ENCODE measurements around the gene GHRH.

The GHRH gene

GRCh38 chr20:37277253-37277593, 15.6 kb upstream of the GHRH start:
- peak overlapping the region in 1 of 2 donors; percentile 25 for H3K9ac ChIP-seq (ENCODE audit: low read depth in 1 of 2, low read length in 2 of 2)
- no peaks in the 10 kb centered on the region for H3K9me3 ChIP-seq (ENCODE audit: control insufficient read depth in 1 of 2, low read length in 2 of 2)
- no peaks in the 10 kb centered on the region for H3K27me3 ChIP-seq (ENCODE audit: control insufficient read depth in 1 of 2, insufficient read depth in 2 of 2, low read length in 2 of 2)
- no peaks in the 10 kb centered on the region for H3K36me3 ChIP-seq (ENCODE audit: control insufficient read depth in 1 of 2, insufficient read depth in 2 of 2, low read length in 2 of 2)
- peaks cover 10 to 13% of the 10 kb centered on the region in 2 donors for H3K4me1 ChIP-seq (ENCODE audit: control insufficient read depth in 1 of 2, insufficient read depth in 2 of 2, low read length in 2 of 2)
- H3K4me3 ChIP-seq (ENCODE audit: low read depth in 1 of 2, low read length in 2 of 2) = peak overlapping the region; percentile 14 to 48
- no peak overlapping the region for H3K27ac ChIP-seq (ENCODE audit: low read depth, low read length)

DNA sequence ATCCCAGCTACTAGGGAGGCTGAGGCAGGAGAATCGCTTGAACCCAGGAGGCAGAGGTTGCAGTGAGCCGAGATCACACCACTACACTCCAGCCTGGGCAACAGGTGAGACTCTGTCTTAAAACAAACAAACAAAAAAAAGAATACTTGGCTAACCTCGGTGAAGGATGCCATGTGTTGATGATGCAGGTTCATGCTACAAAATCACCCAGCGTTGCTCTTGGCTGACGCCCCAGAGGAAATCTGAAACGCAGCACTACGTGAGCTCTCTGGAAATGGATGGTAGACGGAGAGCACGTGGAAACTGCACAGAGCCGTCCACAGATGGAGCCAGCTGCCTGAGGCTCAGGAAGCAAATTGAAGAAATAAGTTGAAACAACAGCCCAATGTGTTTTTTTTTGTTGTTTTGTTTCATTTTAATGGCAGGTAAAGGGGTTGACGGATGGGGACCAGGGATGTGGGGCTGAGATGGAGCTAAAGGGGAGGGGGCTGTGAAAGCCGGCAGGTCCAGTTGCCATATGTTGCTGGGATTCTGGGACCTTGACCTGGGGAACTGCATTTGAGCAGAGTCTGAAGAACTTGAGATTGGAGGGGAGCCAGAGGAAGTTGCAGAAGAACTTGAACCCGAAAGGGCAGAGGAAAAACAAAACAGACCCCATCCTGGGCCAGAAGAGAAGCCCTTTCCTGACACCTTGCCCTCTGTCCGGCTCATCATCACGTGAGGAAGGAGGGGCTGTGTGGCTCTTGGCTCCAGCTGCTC, 15.1 kb upstream of the GHRH start:
- no peaks in the 10 kb centered on the region for H3K27me3 ChIP-seq (ENCODE audit: control insufficient read depth in 1 of 2, insufficient read depth in 2 of 2, low read length in 2 of 2)
- H3K9me3 ChIP-seq (ENCODE audit: control insufficient read depth in 1 of 2, low read length in 2 of 2) = no peaks in the 10 kb centered on the region
- H3K36me3 ChIP-seq (ENCODE audit: control insufficient read depth in 1 of 2, insufficient read depth in 2 of 2, low read length in 2 of 2) = no peaks in the 10 kb centered on the region
- H3K4me1 ChIP-seq (ENCODE audit: control insufficient read depth in 1 of 2, insufficient read depth in 2 of 2, low read length in 2 of 2) = peaks cover 10% of the 10 kb centered on the region in 2 donors
- H3K4me3 ChIP-seq (ENCODE audit: low read depth in 1 of 2, low read length in 2 of 2) = peak overlapping the region; percentile 14 to 48
- H3K27ac ChIP-seq (ENCODE audit: low read depth, low read length) = no peak overlapping the region
- peak overlapping the region in 1 of 2 donors; percentile 25 for H3K9ac ChIP-seq (ENCODE audit: low read depth in 1 of 2, low read length in 2 of 2)

- Histone ChIP-seq H3K36me3 (ENCODE audit: control insufficient read depth in 1 of 2, insufficient read depth in 2 of 2, low read length in 2 of 2) (no peaks in the 10 kb centered on the region), H3K27ac (ENCODE audit: low read depth, low read length) (no peak overlapping the region), H3K27me3 (ENCODE audit: control insufficient read depth in 1 of 2, insufficient read depth in 2 of 2, low read length in 2 of 2) (no peaks in the 10 kb centered on the region), H3K4me1 (ENCODE audit: control insufficient read depth in 1 of 2, insufficient read depth in 2 of 2, low read length in 2 of 2) (peaks cover 10 to 15% of the 10 kb centered on the region in 2 donors), H3K9me3 (ENCODE audit: control insufficient read depth in 1 of 2, low read length in 2 of 2) (no peaks in the 10 kb centered on the region), H3K4me3 (ENCODE audit: low read depth in 1 of 2, low read length in 2 of 2) (no peak overlapping the region), H3K9ac (ENCODE audit: low read depth in 1 of 2, low read length in 2 of 2) (no peak overlapping the region)
Measured at GRCh38 chr20:37274851-37275524, 13.4 kb upstream of the GHRH start.

DNA sequence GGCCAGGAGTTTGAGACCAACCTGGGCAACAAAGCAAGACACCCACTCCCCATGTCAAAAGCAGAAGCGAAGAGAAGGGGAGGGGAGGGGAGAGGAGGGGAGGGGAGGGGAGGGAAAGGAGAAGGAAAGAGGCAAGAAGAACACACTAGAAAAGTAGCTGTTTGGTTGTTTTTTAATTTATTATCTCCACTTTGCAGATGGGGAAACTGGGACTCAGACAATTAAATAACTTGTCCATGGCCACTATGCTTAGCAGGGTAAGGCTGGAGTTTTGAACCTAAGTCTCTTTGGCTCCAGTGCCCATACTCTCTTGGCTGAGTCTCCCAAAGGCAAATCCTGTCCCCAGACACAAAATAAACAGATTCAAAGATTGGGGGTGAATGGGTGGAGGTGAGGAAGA, 12.4 kb upstream of the GHRH start:
- Histone ChIP-seq H3K4me1 (ENCODE audit: control insufficient read depth in 1 of 2, insufficient read depth in 2 of 2, low read length in 2 of 2) (peaks cover 13 to 21% of the 10 kb centered on the region in 2 donors), H3K27ac (ENCODE audit: low read depth, low read length) (no peak overlapping the region), H3K9me3 (ENCODE audit: control insufficient read depth in 1 of 2, low read length in 2 of 2) (no peaks in the 10 kb centered on the region), H3K9ac (ENCODE audit: low read depth in 1 of 2, low read length in 2 of 2) (no peak overlapping the region), H3K4me3 (ENCODE audit: low read depth in 1 of 2, low read length in 2 of 2) (no peak overlapping the region), H3K36me3 (ENCODE audit: control insufficient read depth in 1 of 2, insufficient read depth in 2 of 2, low read length in 2 of 2) (no peaks in the 10 kb centered on the region), H3K27me3 (ENCODE audit: control insufficient read depth in 1 of 2, insufficient read depth in 2 of 2, low read length in 2 of 2) (no peaks in the 10 kb centered on the region)

DNA sequence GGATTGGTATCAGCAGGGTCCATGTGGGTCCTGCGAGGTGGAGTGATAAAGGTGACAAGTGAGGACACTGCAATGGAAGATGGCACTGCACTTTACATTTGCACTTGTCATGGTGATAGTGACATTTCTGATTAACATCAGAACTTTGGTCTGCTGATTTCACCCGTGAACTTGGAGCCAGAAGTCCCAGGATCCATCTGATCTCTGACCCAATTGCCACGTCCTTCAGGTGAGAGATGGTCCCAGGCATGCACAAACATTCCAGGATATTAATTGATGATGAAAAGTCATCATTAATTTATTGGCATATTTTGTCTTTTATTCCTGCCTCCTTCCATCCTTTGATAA, 9.8 kb upstream of the GHRH start:
- Histone ChIP-seq H3K9ac (ENCODE audit: low read depth in 1 of 2, low read length in 2 of 2) (no peak overlapping the region), H3K27ac (ENCODE audit: low read depth, low read length) (no peak overlapping the region)

GRCh38 chr20:37270576-37271420, 9.2 kb upstream of the GHRH start:
- H3K36me3 ChIP-seq (ENCODE audit: control insufficient read depth in 1 of 2, insufficient read depth in 2 of 2, low read length in 2 of 2) = no peaks in the 10 kb centered on the region
- no peaks in the 10 kb centered on the region for H3K27me3 ChIP-seq (ENCODE audit: control insufficient read depth in 1 of 2, insufficient read depth in 2 of 2, low read length in 2 of 2)
- H3K4me3 ChIP-seq (ENCODE audit: low read depth in 1 of 2, low read length in 2 of 2) = no peak overlapping the region
- no peak overlapping the region for H3K9ac ChIP-seq (ENCODE audit: low read depth in 1 of 2, low read length in 2 of 2)
- no peaks in the 10 kb centered on the region for H3K9me3 ChIP-seq (ENCODE audit: control insufficient read depth in 1 of 2, low read length in 2 of 2)
- peaks cover 3 to 11% of the 10 kb centered on the region in 2 donors for H3K4me1 ChIP-seq (ENCODE audit: control insufficient read depth in 1 of 2, insufficient read depth in 2 of 2, low read length in 2 of 2)
- peak overlapping the region; percentile 30 for H3K27ac ChIP-seq (ENCODE audit: low read depth, low read length)

More for the DNA sequence above, 9.8 kb upstream of the GHRH start:
- no peak overlapping the region for H3K4me3 ChIP-seq (ENCODE audit: low read depth in 1 of 2, low read length in 2 of 2)
- peaks cover 4 to 12% of the 10 kb centered on the region in 2 donors for H3K4me1 ChIP-seq (ENCODE audit: control insufficient read depth in 1 of 2, insufficient read depth in 2 of 2, low read length in 2 of 2)
- H3K36me3 ChIP-seq (ENCODE audit: control insufficient read depth in 1 of 2, insufficient read depth in 2 of 2, low read length in 2 of 2) = no peaks in the 10 kb centered on the region
- no peaks in the 10 kb centered on the region for H3K27me3 ChIP-seq (ENCODE audit: control insufficient read depth in 1 of 2, insufficient read depth in 2 of 2, low read length in 2 of 2)
- no peaks in the 10 kb centered on the region for H3K9me3 ChIP-seq (ENCODE audit: control insufficient read depth in 1 of 2, low read length in 2 of 2)

DNA sequence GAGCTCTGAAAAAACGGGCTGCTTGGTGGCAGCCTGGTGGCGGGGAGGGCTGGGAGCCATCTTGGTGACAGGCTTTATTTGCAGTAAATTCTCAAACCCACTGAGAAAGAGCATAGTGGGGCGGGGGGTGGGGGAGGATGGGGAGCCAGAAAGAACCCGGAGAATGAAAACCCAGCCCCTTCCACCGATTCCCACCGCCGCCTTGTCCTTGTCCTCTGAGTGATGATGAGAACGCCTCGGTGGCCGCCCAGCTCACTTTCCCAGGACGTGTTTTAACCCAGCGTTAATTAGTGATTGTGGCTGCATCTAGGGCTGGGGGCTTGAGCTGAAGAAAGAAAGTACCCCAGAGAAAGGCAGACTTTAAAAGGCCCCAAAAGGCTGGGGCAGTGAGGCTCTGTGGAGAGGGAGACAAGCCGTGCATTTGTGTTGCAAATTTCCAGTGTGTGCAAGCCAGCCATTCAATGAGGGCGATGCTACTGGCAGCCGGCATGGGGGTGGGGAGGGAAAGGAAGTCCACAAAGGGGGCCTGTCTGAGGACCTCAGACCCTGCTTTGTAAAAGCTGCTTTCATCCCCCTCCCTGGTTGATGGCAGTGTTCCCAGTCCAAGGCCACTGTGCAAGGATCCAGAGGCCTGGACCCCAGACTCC, 6.2 kb upstream of the GHRH start:
- Histone ChIP-seq H3K4me3 (ENCODE audit: low read depth in 1 of 2, low read length in 2 of 2) (no peak overlapping the region), H3K36me3 (ENCODE audit: control insufficient read depth in 1 of 2, insufficient read depth in 2 of 2, low read length in 2 of 2) (no peaks in the 10 kb centered on the region), H3K9me3 (ENCODE audit: control insufficient read depth in 1 of 2, low read length in 2 of 2) (no peaks in the 10 kb centered on the region), H3K4me1 (ENCODE audit: control insufficient read depth in 1 of 2, insufficient read depth in 2 of 2, low read length in 2 of 2) (peaks cover 3 to 11% of the 10 kb centered on the region in 2 donors), H3K27ac (ENCODE audit: low read depth, low read length) (no peak overlapping the region), H3K9ac (ENCODE audit: low read depth in 1 of 2, low read length in 2 of 2) (no peak overlapping the region), H3K27me3 (ENCODE audit: control insufficient read depth in 1 of 2, insufficient read depth in 2 of 2, low read length in 2 of 2) (no peaks in the 10 kb centered on the region)

DNA sequence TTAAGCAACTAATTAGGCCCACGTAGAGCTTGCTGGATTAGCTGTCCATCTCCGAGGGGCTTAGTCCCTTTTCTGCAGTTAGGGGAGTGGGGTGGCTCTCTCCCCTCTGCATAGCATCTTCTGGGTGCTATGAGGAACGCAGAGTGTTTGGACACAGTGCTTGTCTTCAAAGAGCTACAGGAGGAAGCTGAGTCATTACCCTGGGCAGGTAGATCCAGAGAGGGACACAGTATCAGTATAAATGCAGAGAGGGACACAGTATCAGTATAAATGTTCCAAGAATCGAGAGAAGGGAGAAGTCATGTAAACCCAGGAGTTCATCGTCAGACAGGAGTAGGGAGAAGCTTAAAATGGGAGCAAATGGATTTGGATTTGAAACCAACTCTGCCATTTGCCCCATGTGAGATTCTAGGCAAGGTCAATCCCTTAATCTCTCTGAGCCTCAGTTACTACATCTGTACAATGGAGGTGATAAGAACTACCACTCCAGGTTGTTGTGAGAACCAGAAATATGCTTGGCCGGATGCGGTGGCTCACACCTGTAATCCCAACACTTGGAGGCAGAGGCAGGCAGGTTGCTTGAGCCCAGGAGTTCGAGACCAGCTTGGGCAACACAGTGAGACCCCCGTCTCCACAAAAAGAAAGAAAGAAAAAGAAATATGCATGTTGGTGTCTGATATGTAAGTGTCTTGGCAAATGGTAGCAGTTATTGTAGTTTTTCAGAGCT, 5.5 kb upstream of the GHRH start:
- Histone ChIP-seq H3K4me1 (ENCODE audit: control insufficient read depth in 1 of 2, insufficient read depth in 2 of 2, low read length in 2 of 2) (peaks cover 3 to 11% of the 10 kb centered on the region in 2 donors), H3K36me3 (ENCODE audit: control insufficient read depth in 1 of 2, insufficient read depth in 2 of 2, low read length in 2 of 2) (no peaks in the 10 kb centered on the region), H3K9ac (ENCODE audit: low read depth in 1 of 2, low read length in 2 of 2) (no peak overlapping the region), H3K9me3 (ENCODE audit: control insufficient read depth in 1 of 2, low read length in 2 of 2) (no peaks in the 10 kb centered on the region), H3K27me3 (ENCODE audit: control insufficient read depth in 1 of 2, insufficient read depth in 2 of 2, low read length in 2 of 2) (no peaks in the 10 kb centered on the region), H3K27ac (ENCODE audit: low read depth, low read length) (no peak overlapping the region), H3K4me3 (ENCODE audit: low read depth in 1 of 2, low read length in 2 of 2) (no peak overlapping the region)

- Histone ChIP-seq H3K9ac (ENCODE audit: low read depth in 1 of 2, low read length in 2 of 2) (no peak overlapping the region), H3K27me3 (ENCODE audit: control insufficient read depth in 1 of 2, insufficient read depth in 2 of 2, low read length in 2 of 2) (no peaks in the 10 kb centered on the region), H3K9me3 (ENCODE audit: control insufficient read depth in 1 of 2, low read length in 2 of 2) (no peaks in the 10 kb centered on the region), H3K4me1 (ENCODE audit: control insufficient read depth in 1 of 2, insufficient read depth in 2 of 2, low read length in 2 of 2) (peaks cover 3 to 7% of the 10 kb centered on the region in 2 donors), H3K27ac (ENCODE audit: low read depth, low read length) (no peak overlapping the region), H3K36me3 (ENCODE audit: control insufficient read depth in 1 of 2, insufficient read depth in 2 of 2, low read length in 2 of 2) (no peaks in the 10 kb centered on the region), H3K4me3 (ENCODE audit: low read depth in 1 of 2, low read length in 2 of 2) (no peak overlapping the region)
Measured at GRCh38 chr20:37265152-37265551, 3.5 kb upstream of the GHRH start.
